Neuronal stem cell (in vitro differentiated cells): ENCODE data around the gene KYNU.

Source experiments
- DNase-seq: peaks from one replicate; pipeline ENCODE4 v3.0.0-alpha.2; 2013; ENCODE audit warnings: low spot score
- H2AFZ ChIP-seq: one replicate; pipeline ENCODE4 v1.6.1; 2013; ENCODE audit warnings: mild to moderate bottlenecking, low read length, inconsistent platforms
- H2AK5ac ChIP-seq: 2 replicates; pipeline ENCODE4 v1.6.1; 2013; ENCODE audit warnings: low read depth, mild to moderate bottlenecking, inconsistent platforms, low read length, moderate library complexity, mixed read lengths
- H2BK120ac ChIP-seq: 2 replicates; pipeline ENCODE4 v1.6.1; 2013; ENCODE audit warnings: low read depth, mild to moderate bottlenecking, inconsistent platforms, low read length, moderate library complexity, mixed read lengths
- H2BK12ac ChIP-seq: one replicate; pipeline ENCODE4 v1.6.1; 2013; ENCODE audit warnings: low read length, inconsistent platforms
- H2BK15ac ChIP-seq: 2 replicates; pipeline ENCODE4 v1.6.1; 2013; ENCODE audit warnings: mild to moderate bottlenecking, low read length, inconsistent platforms, mixed read lengths
- H2BK5ac ChIP-seq: one replicate; pipeline ENCODE4 v1.6.1; 2013; ENCODE audit warnings: inconsistent platforms, mild to moderate bottlenecking, low read length, moderate library complexity
- H3K14ac ChIP-seq: one replicate; pipeline ENCODE4 v1.6.1; 2013; ENCODE audit warnings: low read length, inconsistent platforms
- H3K18ac ChIP-seq: 2 replicates; pipeline ENCODE4 v1.6.1; 2013; ENCODE audit warnings: low read length, inconsistent platforms
- H3K23ac ChIP-seq: 2 replicates; pipeline ENCODE4 v1.6.1; 2013; ENCODE audit warnings: low read depth, mild to moderate bottlenecking, mixed read lengths, low read length, inconsistent platforms; ENCODE audit not compliant: poor library complexity
- H3K27ac ChIP-seq: replicated peaks from 3 replicates; pipeline ENCODE4 v1.5.1; 2013; ENCODE audit warnings: low read length, inconsistent platforms
- H3K27me3 ChIP-seq, 3 experiments: 2 replicates each; pipeline ENCODE4 v1.6.1; 2013; ENCODE audit warnings: low read length in 3 of 3, mild to moderate bottlenecking in 2 of 3, inconsistent platforms in 1 of 3, low read depth in 1 of 3, mixed read lengths in 1 of 3, moderate library complexity in 1 of 3; ENCODE audit not compliant: control insufficient read depth in 3 of 3, insufficient read depth in 3 of 3
- H3K36me3 ChIP-seq, 2 donors: replicated peaks in 1 of 2; 2 replicates each; pipeline ENCODE4 v1.6.1; 2013; ENCODE audit warnings: low read length in 2 of 2; ENCODE audit not compliant: control insufficient read depth in 2 of 2, insufficient read depth in 2 of 2
- H3K4ac ChIP-seq: 2 replicates; pipeline ENCODE4 v1.6.1; 2013; ENCODE audit warnings: inconsistent platforms, mild to moderate bottlenecking, low read length, moderate library complexity
- H3K4me1 ChIP-seq, 2 donors: 1 replicate in 1 of 2; 2 replicates in 1 of 2; pipeline ENCODE4 v1.6.1; 2013; ENCODE audit warnings: low read length in 2 of 2, low read depth in 1 of 2; ENCODE audit not compliant: control insufficient read depth in 2 of 2, insufficient read depth in 1 of 2
- H3K4me2 ChIP-seq: one replicate; pipeline ENCODE4 v1.6.1; 2013; ENCODE audit warnings: mild to moderate bottlenecking, low read length, inconsistent platforms; ENCODE audit not compliant: insufficient read depth, poor library complexity, severe bottlenecking
- H3K4me3 ChIP-seq, 2 donors: 2 replicates each; pipeline ENCODE4 v1.5.1; 2013; ENCODE audit warnings: low read length in 2 of 2, mild to moderate bottlenecking in 2 of 2, inconsistent platforms in 1 of 2, moderate library complexity in 1 of 2
- H3K79me1 ChIP-seq: one replicate; pipeline ENCODE4 v1.6.1; 2013; ENCODE audit warnings: low read depth, mild to moderate bottlenecking, inconsistent platforms, low read length, moderate library complexity
- H3K9ac ChIP-seq: one replicate; pipeline ENCODE4 v1.6.1; 2013; ENCODE audit warnings: mild to moderate bottlenecking, low read depth, low read length, inconsistent platforms; ENCODE audit not compliant: poor library complexity
- H3K9me3 ChIP-seq, 2 donors: replicated peaks in 1 of 2; 2 replicates each; pipeline versions ENCODE3 to v1.6.1; 2013; ENCODE audit warnings: low read length in 2 of 2, mild to moderate bottlenecking in 2 of 2, inconsistent platforms in 1 of 2, low read depth in 1 of 2, mixed read lengths in 1 of 2, moderate library complexity in 1 of 2; ENCODE audit not compliant: control insufficient read depth in 2 of 2, insufficient read depth in 1 of 2
- H4K8ac ChIP-seq: one replicate; pipeline ENCODE4 v1.6.1; 2013; ENCODE audit warnings: low read depth, mild to moderate bottlenecking, inconsistent platforms, low read length, moderate library complexity
- H4K91ac ChIP-seq: one replicate; pipeline ENCODE4 v1.6.1; 2013; ENCODE audit warnings: low read length, low read depth, mild to moderate bottlenecking, inconsistent platforms; ENCODE audit not compliant: poor library complexity
- WGBS, 2 donors: extraction: QIAGEN DNeasy Blood & Tissue Kit; methylation state at CpG; one replicate each; pipeline ENCODE4 v1.1.7; 2013; ENCODE audit warnings: missing lambda C conversion rate in 2 of 2, mixed read lengths in 1 of 2; ENCODE audit not compliant: insufficient read length in 2 of 2, insufficient replicate concordance in 1 of 2; ENCODE audit errors: extremely low coverage in 2 of 2; 5-methylcytosine and 5-hydroxymethylcytosine counted together

Gene KYNU

DNA sequence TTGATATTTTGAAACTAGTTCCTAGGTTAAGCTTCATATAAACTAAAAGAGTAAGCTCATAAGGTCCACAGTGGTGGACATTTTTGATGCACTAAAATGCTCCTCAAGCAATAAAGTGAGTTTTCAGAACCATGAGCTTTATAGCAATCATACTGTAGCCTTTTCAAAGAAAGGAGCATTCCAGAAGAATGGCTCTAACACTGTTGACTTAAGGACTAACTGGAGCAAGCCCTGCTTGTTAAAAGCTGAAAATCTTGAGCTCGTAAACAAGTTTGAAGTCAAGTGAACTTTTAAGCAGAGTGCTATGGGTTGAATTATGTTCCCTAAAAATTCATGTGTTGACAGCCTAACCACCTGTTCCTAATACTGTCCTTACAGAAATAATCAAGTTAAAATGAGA, 38.0 kb downstream of the KYNU start:
- Histone ChIP-seq H3K4me3 (no peak overlapping the region), H2AK5ac (no peak overlapping the region), H2BK12ac (no peak overlapping the region), H3K23ac (no peak overlapping the region), H4K8ac (no peak overlapping the region), H3K27me3 (no peaks in the 10 kb centered on the region), H3K27ac (no peak overlapping the region), H3K9me3 (peaks cover 0 to 2% of the 10 kb centered on the region in 2 donors), H2AFZ (no peak overlapping the region), H3K36me3 (no peaks in the 10 kb centered on the region), H3K4me2 (no peak overlapping the region), H3K9ac (no peak overlapping the region), H2BK15ac (no peak overlapping the region), H4K91ac (no peak overlapping the region), H3K4me1 (no peaks in the 10 kb centered on the region), H3K79me1 (no peaks in the 10 kb centered on the region), H3K18ac (no peak overlapping the region), H2BK120ac (no peak overlapping the region), H3K14ac (no peak overlapping the region), H2BK5ac (no peak overlapping the region), H3K4ac (no peak overlapping the region)
- DNase-seq: no peak
- WGBS, 2 donors: no CpG with 5 or more reads among the region's 1 CpG

GRCh38 chr2:142918624-142919023, 41.2 kb downstream of the KYNU start:
- Histone ChIP-seq H2BK120ac (no peak overlapping the region), H3K4ac (no peak overlapping the region), H2BK15ac (no peak overlapping the region), H3K27me3 (no peaks in the 10 kb centered on the region), H3K23ac (no peak overlapping the region), H3K18ac (no peak overlapping the region), H2AFZ (no peak overlapping the region), H4K91ac (no peak overlapping the region), H3K4me1 (no peaks in the 10 kb centered on the region), H3K4me2 (no peak overlapping the region), H2AK5ac (no peak overlapping the region), H3K36me3 (no peaks in the 10 kb centered on the region), H2BK12ac (no peak overlapping the region), H3K27ac (no peak overlapping the region), H3K9ac (no peak overlapping the region), H3K4me3 (no peak overlapping the region), H3K14ac (no peak overlapping the region), H3K79me1 (no peaks in the 10 kb centered on the region), H3K9me3 (peaks cover 0 to 2% of the 10 kb centered on the region in 2 donors), H4K8ac (no peak overlapping the region), H2BK5ac (no peak overlapping the region)
- DNase-seq: no peak

DNA sequence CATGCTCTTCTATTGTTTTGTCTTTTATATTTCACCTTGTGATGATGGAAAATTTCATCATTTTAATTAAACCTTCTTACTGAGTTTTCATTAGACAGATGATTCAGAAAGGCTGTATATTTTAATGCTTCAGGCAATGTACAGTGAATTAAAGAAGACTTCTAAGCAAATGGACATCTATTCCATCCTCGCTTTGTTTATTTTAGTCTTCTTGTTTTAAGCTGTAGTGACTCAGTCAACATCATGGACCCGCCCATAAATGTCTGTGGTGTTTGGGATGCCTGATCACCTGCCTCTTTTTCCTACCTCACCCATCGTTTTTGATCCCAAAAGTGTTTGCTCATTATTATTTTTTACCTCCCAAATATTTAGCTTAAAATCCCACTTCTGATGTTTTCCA, 43.1 kb downstream of the KYNU start:
- no peak overlapping the region for H2AK5ac ChIP-seq
- no peaks in the 10 kb centered on the region for H3K36me3 ChIP-seq
- no peak overlapping the region for H3K18ac ChIP-seq
- H3K4me3 ChIP-seq: no peak overlapping the region
- WGBS, 2 donors: no CpG with 5 or more reads among the region's 3 CpGs
- DNase-seq: no peak
- H3K9me3 ChIP-seq: no peaks in the 10 kb centered on the region
- H4K8ac ChIP-seq: no peak overlapping the region
- H2AFZ ChIP-seq: no peak overlapping the region
- no peak overlapping the region for H3K4ac ChIP-seq
- no peak overlapping the region for H2BK120ac ChIP-seq
- no peak overlapping the region for H3K4me2 ChIP-seq
- H3K27me3 ChIP-seq: no peaks in the 10 kb centered on the region
- no peak overlapping the region for H2BK5ac ChIP-seq
- H3K79me1 ChIP-seq: no peaks in the 10 kb centered on the region
- H3K4me1 ChIP-seq: no peaks in the 10 kb centered on the region
- H2BK12ac ChIP-seq: no peak overlapping the region
- no peak overlapping the region for H2BK15ac ChIP-seq
- H3K23ac ChIP-seq: no peak overlapping the region
- no peak overlapping the region for H3K14ac ChIP-seq
- H3K9ac ChIP-seq: no peak overlapping the region
- H4K91ac ChIP-seq: no peak overlapping the region
- no peak overlapping the region for H3K27ac ChIP-seq

DNA sequence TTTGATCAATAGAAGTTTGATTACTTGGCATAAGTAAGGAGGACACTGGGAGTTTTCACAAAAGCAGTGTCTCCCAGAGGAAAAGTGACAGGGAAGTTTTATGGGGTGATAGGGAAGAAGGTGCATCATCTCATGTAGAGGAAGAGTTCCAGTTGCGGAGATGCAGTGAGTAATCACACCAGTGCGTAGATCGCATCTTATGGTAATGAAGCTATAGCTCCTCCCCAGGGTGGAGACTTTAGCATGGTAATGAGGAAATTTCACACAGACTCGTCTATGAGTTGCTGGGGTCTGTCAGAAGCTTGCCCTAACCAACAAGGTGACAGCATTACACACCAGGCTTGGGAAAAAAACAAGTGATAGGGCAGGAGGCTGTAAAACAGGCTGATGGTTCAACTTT, 49.0 kb downstream of the KYNU start:
- H3K18ac ChIP-seq: no peak overlapping the region
- no peak overlapping the region for H4K8ac ChIP-seq
- H3K4me1 ChIP-seq: no peaks in the 10 kb centered on the region
- H3K79me1 ChIP-seq: no peaks in the 10 kb centered on the region
- H2AK5ac ChIP-seq: no peak overlapping the region
- H3K4me3 ChIP-seq: no peak overlapping the region
- no peak overlapping the region for H2BK120ac ChIP-seq
- H3K36me3 ChIP-seq: no peaks in the 10 kb centered on the region
- no peak overlapping the region for H3K27ac ChIP-seq
- no peak overlapping the region for H4K91ac ChIP-seq
- no peaks in the 10 kb centered on the region for H3K9me3 ChIP-seq
- no peak overlapping the region for H2BK5ac ChIP-seq
- WGBS, 2 donors: no CpG with 5 or more reads among the region's 4 CpGs
- no peak overlapping the region for H2BK12ac ChIP-seq
- H2BK15ac ChIP-seq: no peak overlapping the region
- no peak overlapping the region for H2AFZ ChIP-seq
- H3K23ac ChIP-seq: no peak overlapping the region
- H3K14ac ChIP-seq: no peak overlapping the region
- H3K4me2 ChIP-seq: no peak overlapping the region
- no peak overlapping the region for H3K4ac ChIP-seq
- no peak overlapping the region for H3K9ac ChIP-seq
- H3K27me3 ChIP-seq: no peaks in the 10 kb centered on the region
- DNase-seq: no peak
